ENCODE data around the gene ZNF554.

ZNF554 gene

DNA sequence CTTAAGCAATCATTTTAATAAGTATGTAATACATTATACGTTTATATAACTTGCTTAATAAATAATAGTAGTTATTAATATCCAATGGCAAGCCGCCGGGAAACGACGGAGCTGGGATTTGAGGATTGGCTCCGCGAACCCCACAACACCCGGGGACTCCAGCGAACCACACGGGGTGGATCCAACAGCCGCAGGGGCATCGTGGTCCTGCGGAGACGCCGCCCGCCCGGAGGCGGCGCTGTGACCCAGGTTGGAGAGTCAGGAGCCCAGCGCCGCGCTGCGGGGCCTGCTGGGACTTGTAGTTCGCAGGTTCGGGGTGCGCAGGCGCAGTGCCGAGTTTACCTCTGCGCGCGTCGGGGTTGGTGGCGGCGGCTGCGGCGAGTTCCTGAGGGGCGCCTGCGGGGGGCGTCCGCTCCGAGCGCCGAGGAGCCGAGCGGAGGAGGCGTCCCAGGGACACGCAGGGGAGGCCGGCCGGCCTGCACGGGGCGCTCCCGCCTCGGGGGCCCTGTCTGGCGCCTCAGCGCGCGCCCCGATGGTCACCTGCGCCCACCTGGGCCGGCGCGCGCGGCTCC is at the start of gene ZNF554:
ZNF554 (plus strand) TSS at position 329 of the 572 bp plus-strand sequence; CDS start at position 533, 204 bp downstream.
- DNase-seq (ENCODE audit: extremely low spot score, insufficient read length, low read depth) (peak; percentile 90), FAIRE-seq (peak; percentile 88)

GRCh38 chr19:2770055-2771013 is 49.3 kb upstream of the ZNF554 start:
- DNase-seq (ENCODE audit: extremely low spot score, insufficient read length, low read depth), result no peak
- FAIRE-seq, result no peak

DNA sequence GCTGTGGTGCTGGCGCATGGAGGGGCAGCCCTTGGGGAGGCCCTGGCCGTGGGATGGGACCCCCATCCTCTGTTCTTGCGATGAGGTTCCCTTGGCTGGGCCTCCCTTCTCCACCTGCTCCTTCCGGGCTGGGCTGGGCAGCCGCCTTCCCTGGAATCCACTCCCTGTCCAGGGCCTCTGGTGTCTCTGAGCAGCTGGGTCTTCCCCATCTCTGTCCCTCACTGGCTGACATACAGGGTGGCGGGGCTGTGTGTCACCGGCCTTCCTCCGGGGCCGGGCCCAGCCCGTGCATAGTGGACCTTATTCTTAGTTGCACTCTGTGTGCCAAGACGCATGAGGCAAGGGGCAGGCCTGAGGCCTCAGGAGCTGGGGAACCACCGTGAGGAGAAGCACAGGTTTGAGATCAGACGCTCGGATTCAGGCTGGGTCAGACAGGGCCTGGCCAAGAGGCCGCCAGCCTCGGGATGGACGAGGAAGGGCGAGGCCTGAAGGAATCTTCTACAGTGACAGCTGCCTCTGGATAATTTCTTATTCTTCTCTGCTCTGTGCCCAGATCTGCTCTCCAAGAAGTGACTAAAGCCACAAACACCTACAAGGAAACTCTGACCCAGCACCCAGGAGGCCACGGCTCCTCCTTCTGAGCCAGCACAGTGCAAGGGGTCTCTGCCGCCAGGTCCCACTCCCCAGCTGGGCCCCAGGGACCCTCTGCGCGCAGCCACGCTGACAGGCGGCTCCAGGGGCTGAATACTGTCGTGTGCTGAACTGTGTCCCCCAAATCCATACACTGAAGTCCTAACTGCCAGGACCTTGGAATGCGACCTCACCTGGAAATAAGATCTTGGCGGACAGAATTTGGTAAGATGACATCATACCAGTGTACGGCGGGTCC is 47.6 kb upstream of the ZNF554 start:
- DNase-seq (ENCODE audit: extremely low spot score, insufficient read length, low read depth) (no peak), FAIRE-seq (no peak)

DNA sequence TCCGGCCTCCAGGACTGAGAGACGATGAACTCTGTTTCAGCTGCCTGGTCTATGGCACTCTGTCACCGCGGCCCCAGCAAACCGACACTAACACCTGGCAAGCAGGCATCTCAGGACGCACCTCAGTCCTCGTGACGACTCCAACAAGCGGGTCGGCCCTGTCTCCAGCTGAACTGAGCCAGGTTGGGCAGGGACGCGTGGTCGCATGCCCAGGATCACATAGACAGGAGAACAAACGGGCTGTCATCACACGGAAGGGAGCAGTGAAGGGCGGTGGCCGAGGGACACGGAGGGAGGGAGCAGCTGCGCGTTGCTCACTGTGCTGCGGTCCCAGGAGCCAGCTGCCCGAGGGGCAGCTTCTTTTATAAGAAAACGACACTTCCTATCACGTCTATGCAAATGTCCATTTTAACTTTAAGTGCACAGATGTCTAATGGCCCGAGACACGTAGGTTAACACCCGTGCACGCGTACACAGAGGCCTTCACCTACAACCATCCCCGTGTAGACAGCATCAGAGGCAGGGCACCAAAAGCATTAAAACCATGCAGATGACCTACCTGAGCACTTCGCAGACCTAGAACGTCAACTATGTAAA is 45.5 kb upstream of the ZNF554 start:
- FAIRE-seq (no peak), DNase-seq (ENCODE audit: extremely low spot score, insufficient read length, low read depth) (no peak)

GRCh38 chr19:2774953-2775555 is 44.6 kb upstream of the ZNF554 start:
- FAIRE-seq, result no peak

DNA sequence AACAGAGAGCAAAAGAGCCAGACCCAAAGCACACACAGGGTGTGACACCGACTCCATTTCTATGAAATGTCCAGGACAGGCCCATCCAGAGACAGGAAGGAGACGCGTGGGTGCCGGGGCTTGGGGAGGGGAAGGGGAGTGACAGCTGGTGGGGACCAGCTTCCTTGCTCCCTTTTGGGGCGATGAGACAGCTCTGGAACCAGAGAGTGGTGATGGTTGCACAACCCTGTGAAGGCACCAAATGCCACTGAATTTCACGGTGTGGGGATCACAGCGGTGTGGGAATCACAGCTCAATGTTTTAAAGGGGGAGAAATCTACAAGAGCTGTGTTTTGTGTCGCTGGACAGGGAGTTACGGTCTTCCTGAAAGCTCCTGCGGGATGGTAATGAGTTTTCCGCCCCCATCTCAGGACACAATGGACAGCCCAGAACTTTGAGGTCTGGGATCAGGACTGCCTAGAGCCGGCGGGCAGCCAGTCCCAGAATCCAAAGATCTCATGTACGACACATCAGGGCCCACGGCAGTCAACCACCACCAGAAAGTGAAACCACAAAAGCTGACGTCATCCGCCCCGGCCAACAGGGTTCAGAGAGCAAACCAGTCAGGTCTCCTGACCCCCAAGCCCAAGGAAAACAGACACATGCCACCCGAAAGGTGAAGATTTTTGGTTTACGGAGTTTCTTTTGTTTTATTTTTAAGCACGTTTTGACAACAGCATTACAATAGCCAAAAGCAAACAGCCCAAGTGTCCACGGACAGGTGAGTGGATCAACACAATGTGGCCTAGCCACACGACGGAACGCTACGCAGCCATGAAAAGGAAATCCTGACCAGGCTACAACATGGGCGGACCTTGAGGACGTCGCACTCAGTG is 43.9 kb upstream of the ZNF554 start:
- FAIRE-seq, result peak; percentile 88
- DNase-seq (ENCODE audit: extremely low spot score, insufficient read length, low read depth), result peak; percentile 33

More at GRCh38 chr19:2774953-2775555, 44.6 kb upstream of the ZNF554 start:
- DNase-seq (ENCODE audit: extremely low spot score, insufficient read length, low read depth), result no peak

- DNase-seq (ENCODE audit: extremely low spot score, insufficient read length, low read depth), result no peak
- FAIRE-seq, result no peak
Observed at GRCh38 chr19:2777952-2778683, 41.5 kb upstream of the ZNF554 start.

DNA sequence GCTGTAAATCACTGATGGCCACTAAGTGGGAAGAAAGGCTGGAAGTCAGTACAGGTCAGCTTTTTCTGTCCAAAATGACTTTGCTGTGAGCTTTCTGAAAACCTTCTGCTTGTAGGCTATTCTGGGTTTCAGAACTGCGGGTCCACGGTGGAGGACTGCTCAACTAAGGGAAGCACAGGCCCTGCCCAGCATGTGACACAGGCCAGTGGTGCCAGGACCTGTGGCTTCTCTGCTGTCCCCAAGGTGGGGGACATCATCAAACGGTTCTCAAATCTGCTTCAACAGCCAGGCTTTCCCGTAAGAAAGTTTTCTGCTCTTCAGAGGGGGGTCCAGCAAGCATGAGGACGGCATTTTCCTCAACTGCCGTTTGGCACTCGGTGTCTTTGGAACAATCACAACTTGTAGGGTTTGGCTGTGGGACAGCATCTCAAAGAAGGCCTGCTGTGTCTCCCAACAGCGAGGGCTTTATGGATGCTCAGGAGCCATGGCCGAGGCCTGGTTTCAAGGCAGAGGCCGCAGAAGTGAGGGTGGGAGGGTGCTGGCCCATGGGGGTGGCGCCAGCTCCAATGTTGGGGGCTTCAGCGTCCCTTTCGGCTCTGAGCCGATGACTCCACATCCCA is 40.4 kb upstream of the ZNF554 start:
- no peak for DNase-seq (ENCODE audit: extremely low spot score, insufficient read length, low read depth)
- FAIRE-seq, result no peak

DNA sequence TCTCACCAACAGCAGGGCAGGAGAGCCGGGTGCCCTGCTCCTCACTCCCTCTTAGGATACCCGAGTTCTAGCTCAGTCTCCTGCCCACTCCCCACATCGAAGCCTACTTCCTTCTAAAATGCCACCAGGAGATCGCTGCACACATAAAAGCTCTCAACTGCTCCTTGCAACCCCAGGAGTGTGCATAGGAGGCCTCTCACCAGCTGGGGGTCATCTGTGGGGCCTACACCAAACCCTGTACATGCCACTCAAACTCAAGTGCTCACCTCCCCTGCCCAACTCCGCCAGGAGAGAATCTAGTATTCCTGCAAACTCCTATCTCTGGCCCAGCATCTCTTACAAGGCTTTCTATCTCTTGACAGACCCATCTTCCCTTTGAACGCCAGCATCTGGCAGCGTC is 39.4 kb upstream of the ZNF554 start:
- DNase-seq (ENCODE audit: extremely low spot score, insufficient read length, low read depth) (no peak), FAIRE-seq (no peak)

- peak; percentile 18 for FAIRE-seq
- DNase-seq (ENCODE audit: extremely low spot score, insufficient read length, low read depth), result no peak
Observed at GRCh38 chr19:2782329-2782935, 37.2 kb upstream of the ZNF554 start.

- FAIRE-seq (peak; percentile 99), DNase-seq (ENCODE audit: extremely low spot score, insufficient read length, low read depth) (peak; percentile 93)
Observed at GRCh38 chr19:2782936-2783780, 36.5 kb upstream of the ZNF554 start, which contains the start of gene SGTA. SGTA (minus strand) TSS chr19:2783273; CDS start chr19:2769068, 14,205 bp downstream.

DNA sequence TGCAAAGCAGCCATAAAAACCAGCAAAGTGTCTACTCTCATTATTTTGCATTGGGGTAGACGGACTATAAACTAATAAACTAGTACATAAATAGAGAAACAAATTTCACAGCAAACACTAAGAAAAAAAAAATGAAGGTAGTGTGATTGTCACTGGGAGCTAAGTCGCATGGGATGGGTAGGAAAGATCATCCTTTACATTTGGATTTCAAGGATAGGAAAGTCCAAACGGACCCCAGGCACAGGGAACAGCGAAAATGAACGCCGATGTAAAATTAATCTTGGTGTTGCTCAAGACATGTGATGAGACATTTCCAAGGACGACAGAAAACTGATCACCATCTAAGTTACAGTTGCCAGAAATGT is 35.9 kb upstream of the ZNF554 start:
- FAIRE-seq (no peak), DNase-seq (ENCODE audit: extremely low spot score, insufficient read length, low read depth) (no peak)

DNA sequence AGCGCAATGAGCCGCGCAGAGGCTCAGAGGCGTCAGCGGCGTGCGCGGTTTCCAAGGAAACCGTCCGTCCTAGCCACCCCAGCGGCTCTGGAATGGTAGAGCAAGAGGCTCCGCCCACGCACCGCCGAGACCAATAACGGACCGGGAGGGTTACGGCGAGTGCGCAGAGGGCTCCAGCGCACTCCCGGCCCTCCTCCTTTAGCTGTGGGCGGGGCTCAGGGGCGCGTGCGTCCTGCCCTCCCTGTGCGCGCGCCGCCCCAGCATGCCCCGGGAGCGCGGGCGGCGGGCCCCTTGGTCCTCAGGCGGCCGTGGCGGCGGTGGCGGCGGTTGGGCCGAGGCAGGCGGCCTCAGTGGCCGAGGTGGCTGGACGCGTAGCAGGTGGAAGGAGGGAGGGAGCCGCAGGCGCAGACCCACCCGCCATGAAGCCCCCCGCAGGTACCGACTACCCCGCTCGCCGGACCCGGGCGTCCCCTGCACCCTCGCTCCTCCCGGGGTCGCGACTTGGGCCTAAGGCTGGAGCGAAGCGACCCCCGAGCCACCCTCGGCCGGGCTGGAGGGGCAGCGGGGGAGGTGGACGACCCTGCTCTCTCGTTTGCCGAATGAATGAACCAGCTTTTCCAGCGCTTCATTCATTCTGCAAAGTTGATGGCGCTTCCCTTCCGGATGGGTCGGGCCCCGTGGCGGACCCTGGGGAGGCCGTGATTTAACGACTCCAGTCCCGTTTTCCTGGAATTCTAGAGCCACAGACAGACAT is 34.2 kb upstream of the ZNF554 start, which contains the start of gene THOP1:
THOP1 (plus strand) TSS at position 260 of the 754 bp plus-strand sequence; CDS start at position 420, 160 bp downstream.
- DNase-seq (ENCODE audit: extremely low spot score, insufficient read length, low read depth) (peak; percentile 88), FAIRE-seq (peak; percentile 97)

DNA sequence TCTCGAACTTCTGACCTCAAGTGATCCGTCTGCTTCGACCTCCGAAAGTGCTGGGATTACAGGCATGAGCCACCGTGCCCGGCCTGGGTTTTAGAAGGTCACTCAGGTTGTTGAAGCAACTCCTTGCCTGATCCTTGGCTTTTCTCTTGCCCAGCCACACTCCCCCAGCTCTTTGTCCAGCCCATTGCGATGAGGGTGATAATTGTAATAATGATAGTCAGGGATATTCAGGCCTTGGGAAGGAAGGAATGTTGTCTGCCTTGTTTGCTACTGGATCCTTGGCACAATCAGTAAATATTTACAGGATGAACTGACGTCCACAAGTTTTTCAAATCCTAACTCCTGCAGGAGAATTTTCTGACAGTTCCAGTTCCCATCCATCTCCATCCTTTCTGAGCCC is 32.6 kb upstream of the ZNF554 start:
- DNase-seq (ENCODE audit: extremely low spot score, insufficient read length, low read depth), result no peak
- FAIRE-seq, result no peak

GRCh38 chr19:2788237-2788636 is 31.4 kb upstream of the ZNF554 start:
- FAIRE-seq (no peak), DNase-seq (ENCODE audit: extremely low spot score, insufficient read length, low read depth) (no peak)

All from GM18507 (cell line).